ENCODE measurements around the gene VAV2.

- TF ChIP-seq JUND (IDR thresholded peaks at IDR 0.05) (no peak), CTCF (IDR thresholded peaks at IDR 0.05) (no peak), MAX (IDR thresholded peaks at IDR 0.05; ENCODE audit: low read depth) (no peak)
Measured at GRCh38 chr9:133844398-133844784, 147.7 kb downstream of the VAV2 start.

Measured in SK-N-SH (cell line).